HCT116 (cell line): ENCODE results near the gene ITSN1. TPM values are rescaled to one million over a fixed set of nuclear protein-coding genes. Genes with fewer than 3 reads are reported as not detected.
A peak's percentile ranks its signal among the peaks of the same experiment; 100 is the strongest.

Source experiments
- ATAC-seq: fragments of 200-7000 bp; cut with Tn5 transposase; 2 replicates; pipeline ENCODE4 v1.9.1; 2020; ENCODE audit warnings: mild to moderate bottlenecking, moderate library complexity
- BruUV-seq: library from RNA; stranded (reverse); fragments of 400-500 nt; replicated peaks from 2 replicates; lab custom pipeline; 2021; lab: Mats Ljungman, UMichigan
- CTCF ChIA-PET: fragments of 300-600 bp; sonication (Branson Sonifier 250); formaldehyde crosslinking; loops from one replicate; lab custom pipeline; 2021; ENCODE audit warnings: antibody characterized with exemption; lab: Charles Lee
- POLR2A ChIA-PET: fragments of 300-600, 350-600 bp; sonication (Branson Sonifier 250); formaldehyde crosslinking; loops from one replicate; lab custom pipeline; 2021; ENCODE audit warnings: antibody characterized with exemption; lab: Charles Lee
- RAD21 ChIA-PET, 2 experiments: fragments of 300-600 bp; sonication (Branson Sonifier 250); formaldehyde crosslinking; loops; one replicate each; lab custom pipeline; 2023; ENCODE audit warnings: low total read pairs in 2 of 2; ENCODE audit not compliant: uncharacterized antibody in 2 of 2, unreplicated experiment in 2 of 2, low non-redundant PET in 1 of 2; lab: Charles Lee
- DNase-seq: peaks from one replicate; pipeline ENCODE4 v3.0.0-alpha.2; 2010; ENCODE audit warnings: low read depth, low spot score
- H2AFZ ChIP-seq: fragments of 200-600 bp; shearing (Covaris generic), sonication (generic); 2 replicates; pipeline ENCODE4 v1.6.1; 2017; ENCODE audit warnings: low read depth, mixed run types, mixed read lengths, antibody characterized with exemption, low read length; ENCODE audit not compliant: poor library complexity, severe bottlenecking
- H3K27ac ChIP-seq: 2 replicates; pipeline ENCODE4 v1.5.1; 2012; ENCODE audit warnings: low read depth, low read length
- H3K27me3 ChIP-seq: fragments of 200-600 bp; sonication (generic); 2 replicates; pipeline ENCODE4 v1.6.1; 2016; ENCODE audit warnings: mixed run types, low read length, mixed read lengths; ENCODE audit not compliant: insufficient read depth
- H3K36me3 ChIP-seq, 2 experiments: fragments of 200-500 bp in 1 of 2; fragments of 200-600 bp in 1 of 2; sonication (Bioruptor generic) in 1 of 2; sonication (generic) in 1 of 2; 2 replicates each; pipeline versions ENCODE4 v1.5.1 to v1.6.1; 2014 to 2016; ENCODE audit warnings: low read length in 2 of 2, inconsistent platforms in 1 of 2, mixed read lengths in 1 of 2, mixed run types in 1 of 2; ENCODE audit not compliant: insufficient read depth in 2 of 2, control insufficient read depth in 1 of 2
- H3K4me1 ChIP-seq, 2 experiments: fragments of 200-600 bp in 1 of 2; sonication (generic) in 1 of 2; 2 replicates each; pipeline versions ENCODE4 v1.5.1 to v1.6.1; 2012 to 2017; ENCODE audit warnings: low read length in 2 of 2, inconsistent platforms in 1 of 2, mild to moderate bottlenecking in 1 of 2, mixed read lengths in 1 of 2, mixed run types in 1 of 2, moderate library complexity in 1 of 2; ENCODE audit not compliant: insufficient read depth in 2 of 2, control insufficient read depth in 1 of 2
- H3K4me2 ChIP-seq: fragments of 200-600 bp; sonication (generic); 2 replicates; pipeline ENCODE4 v1.6.1; 2017; ENCODE audit warnings: mixed run types, low read length, mixed read lengths
- H3K4me3 ChIP-seq, 2 experiments: fragments of 200-600 bp in 1 of 2; sonication (generic) in 1 of 2; replicated peaks in 1 of 2; 2 replicates each; pipeline ENCODE4 v1.5.1; 2011 to 2016; ENCODE audit warnings: low read length in 2 of 2, control low read depth in 1 of 2, low read depth in 1 of 2, mild to moderate bottlenecking in 1 of 2, mixed read lengths in 1 of 2, mixed run types in 1 of 2
- H3K79me2 ChIP-seq: fragments of 200-600 bp; sonication (generic); 2 replicates; pipeline ENCODE4 v1.6.1; 2017; ENCODE audit warnings: mild to moderate bottlenecking, mixed run types, low read length, moderate library complexity, mixed read lengths; ENCODE audit not compliant: insufficient read depth
- H3K9ac ChIP-seq: fragments of 200-600 bp; sonication (generic); 2 replicates; pipeline ENCODE4 v1.6.1; 2016; ENCODE audit warnings: low read length, mixed read lengths
- H3K9me2 ChIP-seq: fragments of 200-600 bp; sonication (generic), shearing (Covaris generic); 2 replicates; pipeline ENCODE4 v1.6.1; 2017; ENCODE audit warnings: mixed run types, mild to moderate bottlenecking, moderate library complexity; ENCODE audit not compliant: insufficient read depth
- H3K9me3 ChIP-seq, 2 experiments: fragments of 200-500 bp in 1 of 2; fragments of 200-600 bp in 1 of 2; sonication (Bioruptor generic) in 1 of 2; sonication (generic) in 1 of 2; 2 replicates each; pipeline ENCODE4 v1.6.1; 2014 to 2017; ENCODE audit warnings: low read length in 2 of 2, mixed read lengths in 2 of 2, inconsistent platforms in 1 of 2, low read depth in 1 of 2, mild to moderate bottlenecking in 1 of 2, mixed run types in 1 of 2, moderate library complexity in 1 of 2; ENCODE audit not compliant: control insufficient read depth in 1 of 2, insufficient read depth in 1 of 2
- H4K20me1 ChIP-seq: fragments of 200-600 bp; sonication (generic), shearing (Covaris generic); 2 replicates; pipeline ENCODE4 v1.6.1; 2017; ENCODE audit warnings: mixed run types, mild to moderate bottlenecking, moderate library complexity; ENCODE audit not compliant: insufficient read depth
- ATF3 ChIP-seq: IDR thresholded peaks from 2 replicates; pipeline ENCODE4 v1.6.1; 2012
- CBX3 ChIP-seq: IDR thresholded peaks from 2 replicates; pipeline ENCODE4 v1.6.1; 2012; ENCODE audit warnings: low read depth
- CTCF ChIP-seq, 3 experiments: fragments of 200-600 bp in 1 of 3; sonication (generic) in 1 of 3; IDR thresholded peaks in 2 of 3; conservative IDR thresholded peaks in 1 of 3; 2 replicates each; pipeline ENCODE4 v1.5.1; 2012 to 2017; ENCODE audit warnings: low read depth in 2 of 3, low read length in 2 of 3, antibody characterized with exemption in 1 of 3, borderline replicate concordance in 1 of 3, control low read depth in 1 of 3, mild to moderate bottlenecking in 1 of 3, mixed read lengths in 1 of 3, mixed run types in 1 of 3, moderate library complexity in 1 of 3; ENCODE audit not compliant: insufficient read depth in 1 of 3
- EGR1 ChIP-seq: IDR thresholded peaks from 2 replicates; pipeline ENCODE4 v1.6.1; 2012; ENCODE audit warnings: low read depth
- EZH2 ChIP-seq: fragments of 200-600 bp; sonication (generic); IDR thresholded peaks from 2 replicates; pipeline ENCODE4 v1.6.1; 2017; ENCODE audit warnings: antibody characterized with exemption, mixed run types
- MAX ChIP-seq: IDR thresholded peaks from 2 replicates; pipeline ENCODE4 v1.6.1; 2012
- POLR2A ChIP-seq: IDR thresholded peaks from 2 replicates; pipeline ENCODE4 v1.7.0; 2011; ENCODE audit warnings: borderline replicate concordance; ENCODE audit not compliant: insufficient read depth, insufficient read length; ENCODE audit errors: extremely low read depth
- POLR2AphosphoS5 ChIP-seq: IDR thresholded peaks from 2 replicates; pipeline ENCODE4 v1.6.1; 2011; ENCODE audit warnings: mild to moderate bottlenecking, low read depth, low read length, moderate library complexity
- SIN3A ChIP-seq: IDR thresholded peaks from 2 replicates; pipeline ENCODE4 v1.6.1; 2012; ENCODE audit warnings: low read depth
- TCF7L2 ChIP-seq: IDR thresholded peaks from 2 replicates; pipeline ENCODE4 v1.7.0; 2011; ENCODE audit warnings: borderline replicate concordance, inconsistent platforms; ENCODE audit not compliant: insufficient read depth, insufficient read length; ENCODE audit errors: extremely low read depth
- ZBTB33 ChIP-seq: IDR thresholded peaks from 2 replicates; pipeline ENCODE4 v1.6.1; 2011; ENCODE audit warnings: mild to moderate bottlenecking, low read length, moderate library complexity; ENCODE audit not compliant: insufficient replicate concordance; ENCODE audit errors: extremely low read depth
- ZNF274 ChIP-seq: fragments of 200-500 bp; sonication (Bioruptor generic); IDR thresholded peaks from 2 replicates; pipeline ENCODE4 v1.6.1; 2014; ENCODE audit warnings: mild to moderate bottlenecking, low read depth, low read length, inconsistent platforms
- intact Hi-C: fragments of 100-400 bp; cut with micrococcal nuclease; formaldehyde crosslinking; loops from 2 replicates; pipeline ENCODE4 v1.10.0; 2022
- total RNA-seq: library from RNA; stranded (reverse); gene quantifications from one replicate; pipeline ENCODE4 v1.2.1, GENCODE V29; 2021; ENCODE audit not compliant: unreplicated experiment

Gene ITSN1
- total RNA-seq, 1 experiment from 2014 or later: 25.8 TPM

GRCh38 chr21:33760641-33761440, 118.5 kb downstream of the ITSN1 start:
- DNase-seq (no peak), ATAC-seq (0 out of 2 replicates have a peak, but pooled peaks have one; percentile 18)
- ChIA-PET RAD21 (no interaction called here), CTCF (no interaction called here), POLR2A (no interaction called here)
- TF ChIP-seq MAX (no peak), ZNF274 (no peak), EGR1 (no peak), POLR2AphosphoS5 (no peak), TCF7L2 (no peak), EZH2 (no peak), SIN3A (no peak)
- H3K36me3 ChIP-seq: no peaks in the 10 kb centered on the region
- H2AFZ ChIP-seq: no peak overlapping the region
- no peaks in the 10 kb centered on the region for H3K9me3 ChIP-seq
- no peaks in the 10 kb centered on the region for H3K9me2 ChIP-seq
- no TSS peak for BruUV-seq
- H3K27ac ChIP-seq: peak overlapping the region; percentile 71
- no peaks in the 10 kb centered on the region for H4K20me1 ChIP-seq
- H3K4me3 ChIP-seq: no peak overlapping the region
- H3K79me2 ChIP-seq: no peaks in the 10 kb centered on the region
- peak overlapping the region; percentile 72 for H3K4me2 ChIP-seq
- peaks cover 18 to 24% of the 10 kb centered on the region in 2 experiments for H3K4me1 ChIP-seq
- H3K27me3 ChIP-seq: no peaks in the 10 kb centered on the region
- intact Hi-C loops: no loop called here
- H3K9ac ChIP-seq: peak overlapping the region; percentile 34

GRCh38 chr21:33761441-33762036, 119.2 kb downstream of the ITSN1 start:
- peak overlapping the region; percentile 71 for H3K27ac ChIP-seq
- ATAC-seq: peak; percentile 97
- TF ChIP-seq ATF3: peak; percentile 51; the same call in 1 of the 2 replicates
- TF ChIP-seq MAX: no peak
- TF ChIP-seq CBX3: peak; percentile 77; the same call in 1 of the 2 replicates
- no peak for TF ChIP-seq ZNF274
- no peak for TF ChIP-seq POLR2A
- no peak for TF ChIP-seq CTCF (IDR thresholded peaks at IDR 0.05 in 2 of 3, conservative IDR thresholded peaks at IDR 0.05 in 1 of 3; ENCODE audit: borderline replicate concordance in 1 of 3, insufficient read depth in 1 of 3, low read depth in 2 of 3, low read length in 2 of 3)
- no peak for TF ChIP-seq ZBTB33

More at GRCh38 chr21:33761441-33762036, 119.2 kb downstream of the ITSN1 start:
- no peaks in the 10 kb centered on the region for H4K20me1 ChIP-seq
- H3K4me1 ChIP-seq: peaks cover 18 to 24% of the 10 kb centered on the region in 2 experiments
- H3K4me2 ChIP-seq: peak overlapping the region; percentile 72
- no peaks in the 10 kb centered on the region for H3K79me2 ChIP-seq
- H3K9me3 ChIP-seq: no peaks in the 10 kb centered on the region
- no peaks in the 10 kb centered on the region for H3K9me2 ChIP-seq
- no peak overlapping the region for H2AFZ ChIP-seq
- peak overlapping the region in 1 of 2 experiments; percentile 18; a peak in 1 of 4 replicates for H3K4me3 ChIP-seq
- peak; percentile 66 for DNase-seq
- ChIA-PET POLR2A (no interaction called here), CTCF (no interaction called here), RAD21 (no interaction called here)
- intact Hi-C loops: no loop called here
- H3K36me3 ChIP-seq: no peaks in the 10 kb centered on the region
- no TSS peak for BruUV-seq
- H3K9ac ChIP-seq: peak overlapping the region; percentile 34
- H3K27me3 ChIP-seq: no peaks in the 10 kb centered on the region
